Peyer's patch (tissue), 4 donors: Measurements from ENCODE around the gene B4GALNT2. TPM values are rescaled to one million over a fixed set of nuclear protein-coding genes. Genes with fewer than 3 reads are reported as not detected.
"Not testable (repeated sequence)": the region's sequence is repeated elsewhere in the genome, so short reads cannot be mapped to it uniquely, and the experiment has no call there.

Experiments
- DNase-seq, 3 donors: peaks; one replicate each; pipeline ENCODE4 v3.0.0-alpha.2; 2017 to 2019
- H3K27ac ChIP-seq, 4 donors: fragments of 200-600 bp; sonication (generic); one replicate each; pipeline ENCODE4 v1.5.1; 2016 to 2019
- H3K27me3 ChIP-seq, 2 donors: fragments of 200-600 bp; sonication (generic); one replicate each; pipeline ENCODE4 v1.5.1; 2019
- H3K36me3 ChIP-seq, 3 donors: fragments of 200-600 bp; sonication (generic); one replicate each; pipeline ENCODE4 v1.5.1; 2016 to 2019
- H3K4me1 ChIP-seq, 4 donors: fragments of 200-600 bp; sonication (generic); one replicate each; pipeline ENCODE4 v1.5.1; 2016 to 2019
- H3K4me3 ChIP-seq, 4 donors: fragments of 200-600 bp; sonication (generic); 1 replicate in 3 of 4; 2 replicates in 1 of 4; pipeline ENCODE4 v1.5.1; 2016 to 2019; ENCODE audit warnings: mild to moderate bottlenecking in 1 of 4
- H3K9me3 ChIP-seq, 4 donors: fragments of 200-600 bp; sonication (generic); one replicate each; pipeline ENCODE4 v1.5.1; 2016 to 2019; ENCODE audit warnings: mild to moderate bottlenecking in 1 of 4
- POLR2A ChIP-seq, 2 donors: fragments of 450-650 bp; IDR thresholded peaks; one replicate each; pipeline ENCODE4 v1.5.1; 2017; ENCODE audit warnings: antibody characterized with exemption in 2 of 2, mild to moderate bottlenecking in 2 of 2, moderate library complexity in 2 of 2
- total RNA-seq, 4 donors: library from RNA; depleted of rRNA; stranded (reverse); fragments of >200 nt; gene quantifications; one replicate each; pipeline ENCODE4 v1.1.0, GENCODE V29; 2016
- TF ChIP-seq, protein P1 (sequence below), 6 experiments: fragments of 450-650 bp in 4 of 6; fragments of 200-600 bp in 2 of 6; sonication (generic) in 1 of 6; IDR thresholded peaks; one replicate each; pipeline ENCODE4 v1.5.1; 2017 to 2019; ENCODE audit warnings: antibody characterized with exemption in 6 of 6, mild to moderate bottlenecking in 3 of 6, moderate library complexity in 1 of 6

B4GALNT2 gene, protein sequence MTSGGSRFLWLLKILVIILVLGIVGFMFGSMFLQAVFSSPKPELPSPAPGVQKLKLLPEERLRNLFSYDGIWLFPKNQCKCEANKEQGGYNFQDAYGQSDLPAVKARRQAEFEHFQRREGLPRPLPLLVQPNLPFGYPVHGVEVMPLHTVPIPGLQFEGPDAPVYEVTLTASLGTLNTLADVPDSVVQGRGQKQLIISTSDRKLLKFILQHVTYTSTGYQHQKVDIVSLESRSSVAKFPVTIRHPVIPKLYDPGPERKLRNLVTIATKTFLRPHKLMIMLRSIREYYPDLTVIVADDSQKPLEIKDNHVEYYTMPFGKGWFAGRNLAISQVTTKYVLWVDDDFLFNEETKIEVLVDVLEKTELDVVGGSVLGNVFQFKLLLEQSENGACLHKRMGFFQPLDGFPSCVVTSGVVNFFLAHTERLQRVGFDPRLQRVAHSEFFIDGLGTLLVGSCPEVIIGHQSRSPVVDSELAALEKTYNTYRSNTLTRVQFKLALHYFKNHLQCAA
- 10 to 100 TPM in 1 of 4 donors, 1 to 10 TPM in 2, under 1 TPM in 1; 0.83 to 11.2 (median 7.5) TPM for total RNA-seq

DNA sequence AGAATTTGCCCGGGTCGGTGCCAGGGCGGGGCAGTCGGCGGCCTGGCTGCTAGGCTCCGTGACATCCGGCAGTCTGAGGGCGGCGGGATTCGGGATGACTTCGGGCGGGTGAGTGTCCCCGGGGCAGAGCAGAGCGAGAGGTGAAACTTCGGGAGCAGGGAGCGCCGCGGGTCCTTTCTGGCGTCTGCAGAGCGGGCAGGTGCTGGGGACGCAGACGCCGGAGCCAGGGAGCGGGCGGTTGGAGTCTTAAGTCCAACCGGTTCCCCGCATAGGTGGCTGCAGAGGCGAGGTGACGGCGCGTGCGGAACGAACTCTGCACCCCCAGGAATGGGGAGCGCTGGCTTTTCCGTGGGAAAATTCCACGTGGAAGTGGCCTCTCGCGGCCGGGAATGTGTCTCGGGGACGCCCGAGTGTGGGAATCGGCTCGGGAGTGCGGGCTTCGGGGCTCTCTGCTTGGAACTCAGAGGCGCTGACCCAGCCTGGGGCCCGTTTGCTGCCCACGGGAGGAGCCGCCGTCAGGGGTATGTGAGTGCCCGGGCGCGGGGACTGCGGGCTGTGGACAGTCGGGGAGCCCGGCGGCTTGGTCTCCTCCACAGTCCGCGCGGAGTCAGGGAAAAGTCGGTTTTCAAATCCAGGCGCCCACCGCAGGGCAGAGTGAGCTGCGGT is at the start of gene B4GALNT2:
B4GALNT2 (plus strand) TSS at position 71 of the 666 bp plus-strand sequence; CDS start at position 95, 24 bp downstream.
- peaks cover 0 to 7% of the 10 kb centered on the region in 2 donors for H3K27me3 ChIP-seq
- H3K27ac ChIP-seq, result peak within 1 kb of the TSS in 2 of 4 donors; percentile 44 to 74
- no peaks in the 10 kb centered on the region for H3K9me3 ChIP-seq
- peaks cover 0 to 12% (median 5%) of the 10 kb centered on the region in 4 donors for H3K4me1 ChIP-seq
- peak in 2 of 3 donors; percentile 69 to 81 for DNase-seq
- TF ChIP-seq, protein P1, sequence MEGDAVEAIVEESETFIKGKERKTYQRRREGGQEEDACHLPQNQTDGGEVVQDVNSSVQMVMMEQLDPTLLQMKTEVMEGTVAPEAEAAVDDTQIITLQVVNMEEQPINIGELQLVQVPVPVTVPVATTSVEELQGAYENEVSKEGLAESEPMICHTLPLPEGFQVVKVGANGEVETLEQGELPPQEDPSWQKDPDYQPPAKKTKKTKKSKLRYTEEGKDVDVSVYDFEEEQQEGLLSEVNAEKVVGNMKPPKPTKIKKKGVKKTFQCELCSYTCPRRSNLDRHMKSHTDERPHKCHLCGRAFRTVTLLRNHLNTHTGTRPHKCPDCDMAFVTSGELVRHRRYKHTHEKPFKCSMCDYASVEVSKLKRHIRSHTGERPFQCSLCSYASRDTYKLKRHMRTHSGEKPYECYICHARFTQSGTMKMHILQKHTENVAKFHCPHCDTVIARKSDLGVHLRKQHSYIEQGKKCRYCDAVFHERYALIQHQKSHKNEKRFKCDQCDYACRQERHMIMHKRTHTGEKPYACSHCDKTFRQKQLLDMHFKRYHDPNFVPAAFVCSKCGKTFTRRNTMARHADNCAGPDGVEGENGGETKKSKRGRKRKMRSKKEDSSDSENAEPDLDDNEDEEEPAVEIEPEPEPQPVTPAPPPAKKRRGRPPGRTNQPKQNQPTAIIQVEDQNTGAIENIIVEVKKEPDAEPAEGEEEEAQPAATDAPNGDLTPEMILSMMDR (IDR thresholded peaks at IDR 0.05), result no peak
- peak; percentile 31 to 62 for TF ChIP-seq POLR2A (IDR thresholded peaks at IDR 0.05)
- peak within 1 kb of the TSS; percentile 25 to 68 (median 44) for H3K4me3 ChIP-seq
- H3K36me3 ChIP-seq, result no peaks in the 10 kb centered on the region

DNA sequence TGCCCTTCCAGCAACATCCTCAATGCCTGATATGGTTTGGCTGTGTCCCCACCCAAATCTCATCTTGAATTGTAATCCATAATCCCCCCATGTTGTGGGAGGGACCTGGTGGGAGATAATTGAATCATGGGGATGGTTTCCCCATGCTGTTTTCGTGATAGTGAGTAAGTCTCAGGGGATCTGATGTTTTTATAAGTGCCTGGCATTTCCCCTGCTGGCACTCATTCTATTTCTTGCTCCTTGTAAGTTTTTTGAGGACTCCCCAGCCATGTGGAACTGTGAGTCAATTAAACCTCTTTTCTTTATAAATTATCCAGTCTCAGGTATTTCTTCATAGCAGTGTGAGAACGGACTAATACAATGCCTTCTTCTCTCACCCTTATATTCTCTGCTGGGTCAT is 47.5 kb upstream of the B4GALNT2 start:
- H3K4me1 ChIP-seq, H3K27ac ChIP-seq, H3K9me3 ChIP-seq, H3K27me3 ChIP-seq, DNase-seq, H3K36me3 ChIP-seq, H3K4me3 ChIP-seq: not testable (repeated sequence)

DNA sequence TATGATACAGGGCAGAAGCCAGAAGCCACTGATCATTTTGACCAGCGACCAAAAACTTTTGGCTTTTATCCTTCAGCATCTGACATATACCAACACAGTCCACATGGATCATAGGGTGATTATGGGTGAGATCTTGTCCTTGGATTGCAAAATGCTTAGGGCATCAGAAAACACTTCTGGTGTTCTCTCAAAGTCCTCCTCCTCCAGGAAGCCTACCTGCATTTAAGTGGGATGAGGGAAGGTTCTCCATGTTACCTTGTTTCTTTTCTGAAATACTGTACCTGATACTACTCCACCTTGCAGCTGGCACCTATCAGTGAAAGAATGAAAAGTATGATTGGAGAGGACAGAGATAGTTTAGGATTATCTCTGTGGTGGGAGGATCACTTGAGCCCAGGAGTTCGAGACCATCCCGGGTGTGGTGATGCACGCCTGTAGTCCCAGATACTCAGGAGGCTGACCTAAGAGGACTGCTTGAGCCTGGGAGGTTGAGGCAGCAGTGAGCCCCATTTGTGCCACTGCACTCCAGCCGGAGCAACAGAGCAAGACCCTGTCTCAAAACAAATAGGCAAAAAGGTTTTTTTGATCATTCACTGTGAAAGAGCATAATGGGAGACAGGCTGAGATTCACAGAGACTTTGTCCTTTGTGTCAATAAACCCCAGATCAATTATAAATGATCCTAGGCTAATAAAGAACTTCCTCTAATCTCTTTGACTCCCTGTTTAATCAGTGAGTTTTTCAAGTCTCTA is 46.8 kb upstream of the B4GALNT2 start:
- DNase-seq, result no peak
- Histone ChIP-seq H3K4me3 (no peak overlapping the region), H3K27ac (no peak overlapping the region), H3K9me3 (no peaks in the 10 kb centered on the region), H3K27me3 (no peaks in the 10 kb centered on the region), H3K4me1 (no peaks in the 10 kb centered on the region), H3K36me3 (no peaks in the 10 kb centered on the region)
- no peak for TF ChIP-seq POLR2A (IDR thresholded peaks at IDR 0.05)
- TF ChIP-seq, protein P1 (IDR thresholded peaks at IDR 0.05), result no peak

DNA sequence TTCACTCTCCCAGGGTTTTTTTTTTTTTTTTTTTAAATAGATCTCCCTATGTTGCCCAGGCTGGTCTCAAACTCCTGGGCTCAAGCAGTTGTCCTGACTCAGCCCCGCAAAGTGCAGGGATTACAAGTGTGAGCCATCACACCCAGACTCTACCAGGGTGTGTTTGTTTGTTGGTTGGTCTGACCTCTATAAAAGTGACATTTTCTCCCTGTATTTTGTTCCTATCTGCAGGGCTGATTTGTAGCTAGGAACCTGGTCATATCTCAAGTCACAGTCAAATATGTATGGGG is 46.3 kb upstream of the B4GALNT2 start:
- DNase-seq, result no peak
- Histone ChIP-seq H3K27ac (no peak overlapping the region), H3K4me1 (no peaks in the 10 kb centered on the region), H3K27me3 (no peaks in the 10 kb centered on the region), H3K4me3 (no peak overlapping the region), H3K9me3 (no peaks in the 10 kb centered on the region), H3K36me3 (no peaks in the 10 kb centered on the region)
- TF ChIP-seq, protein P1 (IDR thresholded peaks at IDR 0.05), result no peak
- TF ChIP-seq POLR2A (IDR thresholded peaks at IDR 0.05), result no peak

DNA sequence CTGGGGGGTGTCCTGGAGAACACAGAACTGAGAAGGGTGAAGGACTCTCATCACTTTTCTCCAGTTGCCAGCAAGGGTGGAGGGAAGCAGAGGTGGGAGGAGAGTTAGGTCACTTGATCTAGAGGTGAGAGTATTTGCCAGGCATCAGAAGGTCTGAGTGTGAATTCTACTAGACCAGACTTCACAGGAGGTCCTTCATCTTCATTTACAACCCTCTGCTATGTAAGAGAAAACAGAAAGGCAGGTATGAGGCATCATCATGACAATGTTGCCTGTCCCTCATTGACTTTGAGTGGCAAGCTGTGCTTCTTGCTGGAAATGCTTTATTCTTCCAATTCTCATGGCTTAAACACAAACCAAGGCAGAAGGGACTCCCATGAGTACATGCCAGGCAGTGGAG is 45.9 kb upstream of the B4GALNT2 start:
- Histone ChIP-seq H3K27me3 (no peaks in the 10 kb centered on the region), H3K36me3 (no peaks in the 10 kb centered on the region), H3K4me3 (no peak overlapping the region), H3K9me3 (no peaks in the 10 kb centered on the region), H3K4me1 (no peaks in the 10 kb centered on the region), H3K27ac (peak overlapping the region in 1 of 4 donors; percentile 27)
- DNase-seq, result no peak
- TF ChIP-seq, protein P1 (IDR thresholded peaks at IDR 0.05), result no peak
- no peak for TF ChIP-seq POLR2A (IDR thresholded peaks at IDR 0.05)
